ENCODE measurements around the gene PSMD9.
"Not testable (repeated sequence)": the region's sequence is repeated elsewhere in the genome, so short reads cannot be mapped to it uniquely, and the experiment has no call there.

Gene PSMD9, protein sequence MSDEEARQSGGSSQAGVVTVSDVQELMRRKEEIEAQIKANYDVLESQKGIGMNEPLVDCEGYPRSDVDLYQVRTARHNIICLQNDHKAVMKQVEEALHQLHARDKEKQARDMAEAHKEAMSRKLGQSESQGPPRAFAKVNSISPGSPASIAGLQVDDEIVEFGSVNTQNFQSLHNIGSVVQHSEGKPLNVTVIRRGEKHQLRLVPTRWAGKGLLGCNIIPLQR

DNA sequence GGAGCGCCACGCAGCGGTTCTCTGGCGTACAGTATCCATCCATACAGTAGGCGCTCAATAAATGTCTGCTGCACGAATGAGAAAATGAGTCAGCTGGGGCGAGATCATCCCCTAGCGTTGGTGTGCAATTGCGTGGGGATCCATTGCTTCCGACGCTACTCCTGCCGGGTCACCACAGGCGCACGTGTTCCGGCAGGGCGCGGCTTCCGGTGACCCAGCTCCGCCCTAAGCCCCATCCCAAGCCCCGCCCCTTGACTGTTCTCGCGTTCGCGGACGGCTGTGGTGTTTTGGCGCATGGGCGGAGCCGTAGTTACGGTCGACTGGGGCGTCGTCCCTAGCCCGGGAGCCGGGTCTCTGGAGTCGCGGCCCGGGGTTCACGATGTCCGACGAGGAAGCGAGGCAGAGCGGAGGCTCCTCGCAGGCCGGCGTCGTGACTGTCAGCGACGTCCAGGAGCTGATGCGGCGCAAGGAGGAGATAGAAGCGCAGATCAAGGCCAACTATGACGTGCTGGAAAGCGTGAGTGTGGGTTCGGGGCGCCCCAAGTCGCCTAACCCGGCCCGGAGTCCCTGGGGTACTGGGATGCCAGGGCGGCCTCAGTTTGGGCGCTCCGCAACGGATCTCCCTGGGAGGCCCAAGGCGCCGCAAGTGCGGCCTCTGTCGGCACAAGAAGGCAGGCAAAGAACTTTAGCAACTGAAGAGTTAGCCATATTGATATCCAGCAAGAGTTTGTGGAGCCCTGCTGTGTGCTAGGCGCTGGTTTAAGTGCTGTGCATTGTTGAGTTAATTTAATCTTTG lies at the start of gene PSMD9:
Gene PSMD9, plus strand, starts transcription at position 313 of the 796 bp plus-strand sequence. Its CDS starts 67 bp downstream, at position 380.
- peak; percentile 99 for DNase-seq

DNA sequence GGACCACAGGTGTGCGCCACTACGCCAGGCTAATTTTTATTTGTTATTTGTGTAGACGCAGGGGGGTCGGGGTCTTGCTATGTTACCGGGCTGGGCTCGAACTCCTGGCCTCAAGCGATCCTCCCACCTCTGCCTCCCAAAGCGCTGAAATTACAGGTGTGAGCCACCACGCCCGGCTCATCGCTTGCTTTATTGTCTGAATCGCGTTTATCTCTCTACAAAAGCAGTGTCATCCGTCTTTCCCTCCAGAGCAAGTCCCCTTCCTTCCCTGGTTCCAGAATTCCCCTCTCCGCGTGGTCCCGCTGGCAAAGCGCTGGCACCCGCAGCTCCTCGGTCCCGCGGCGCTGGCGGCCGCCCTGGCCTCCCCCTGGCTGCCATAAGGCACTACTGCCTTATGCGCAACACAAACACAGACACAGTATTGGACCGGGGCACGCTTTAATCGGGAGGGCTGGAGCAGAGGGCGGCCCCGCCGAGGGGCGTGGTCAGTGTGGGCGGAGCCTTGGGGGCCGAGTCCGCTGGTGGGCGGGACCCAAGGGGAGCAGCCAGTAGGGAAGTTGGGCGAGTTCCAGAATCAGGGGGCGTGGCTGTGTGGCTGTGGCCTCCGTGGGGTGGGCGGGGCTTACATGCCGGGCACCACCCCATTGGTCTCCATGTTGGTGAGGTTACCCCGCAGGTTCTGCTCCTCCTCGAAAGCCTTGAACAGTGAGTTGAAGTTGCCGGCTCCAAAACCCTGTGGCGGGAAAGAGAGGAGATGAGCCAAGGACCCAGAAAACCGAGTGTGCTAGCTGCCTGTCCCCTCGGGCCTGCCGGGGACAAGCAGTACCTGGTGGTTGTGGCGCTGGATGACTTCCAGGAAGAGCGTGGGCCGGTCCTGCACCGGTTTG lies 49.2 kb upstream of the PSMD9 start:
- peak; percentile 100 for DNase-seq

DNA sequence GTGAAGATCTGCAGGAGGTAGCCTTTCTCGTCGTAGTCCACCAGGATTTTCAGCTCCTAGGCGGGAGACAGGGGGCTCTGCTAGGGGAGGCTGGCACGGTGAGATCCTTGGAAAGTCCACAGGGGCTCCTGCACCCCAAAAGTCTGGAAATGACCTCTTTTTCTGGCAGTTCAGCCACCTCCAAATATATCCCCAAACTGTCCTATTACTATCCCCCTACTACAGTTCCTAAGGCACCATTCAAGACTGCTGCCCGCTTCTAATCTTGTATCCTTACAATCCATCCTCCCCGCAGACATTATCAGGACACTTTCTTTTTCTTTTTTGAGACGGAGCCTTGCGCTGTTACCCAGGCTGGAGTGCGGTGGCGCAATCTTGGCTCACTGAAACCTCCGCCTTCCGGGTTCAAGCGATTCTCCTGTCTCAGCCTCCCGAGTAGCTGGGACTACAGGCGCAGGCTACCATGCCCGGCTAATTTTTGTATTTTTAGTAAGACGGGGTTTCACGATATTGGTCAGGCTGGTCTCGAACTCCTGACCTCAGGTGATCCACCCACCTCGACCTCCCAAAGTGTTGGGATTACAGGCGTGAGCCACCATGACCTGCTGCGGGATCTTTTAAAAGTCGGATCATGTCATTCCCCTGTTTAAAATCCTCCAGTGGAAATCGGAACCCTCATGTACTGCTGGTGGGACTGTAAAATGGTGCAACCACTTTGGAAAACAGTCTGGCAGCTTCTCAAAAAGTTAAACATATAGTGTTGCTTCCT lies 48.4 kb upstream of the PSMD9 start:
- no peak for DNase-seq

DNA sequence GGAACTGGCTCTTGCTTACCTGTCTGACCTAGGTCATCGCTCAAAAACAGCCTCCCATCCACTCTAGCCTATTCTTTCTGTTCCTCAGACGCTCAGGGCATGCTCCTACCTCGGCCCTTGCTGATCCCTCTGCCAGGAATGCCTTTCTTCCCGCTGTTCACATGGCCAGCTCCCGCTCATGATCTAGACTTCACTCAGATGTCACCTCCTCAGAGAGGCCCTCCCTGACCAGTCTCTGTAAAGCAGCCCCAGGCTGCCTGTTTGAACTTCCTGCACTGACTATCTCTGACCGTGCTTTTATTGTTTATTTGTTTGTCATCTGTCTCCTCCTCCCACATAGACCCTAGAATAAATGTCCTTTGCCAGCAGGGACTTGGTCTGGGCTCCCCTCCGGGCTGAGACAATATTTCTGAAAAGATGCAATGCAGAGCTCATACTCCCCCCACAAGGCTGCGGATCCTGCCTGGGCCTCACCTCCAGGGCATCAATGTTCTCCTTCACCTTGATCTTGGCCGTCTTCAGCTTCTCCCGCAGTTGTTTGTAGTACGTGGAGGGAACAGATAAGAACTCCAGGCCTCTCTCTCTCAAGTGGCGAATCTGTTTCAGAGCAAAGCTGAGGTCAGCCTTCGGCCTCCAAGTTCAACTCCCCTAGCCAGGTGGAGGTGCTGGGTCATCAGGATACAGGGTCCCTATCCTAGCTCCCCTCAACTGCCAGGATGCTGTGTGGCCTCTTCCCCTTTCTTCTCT lies 45.2 kb upstream of the PSMD9 start:
- DNase-seq, result no peak

DNA sequence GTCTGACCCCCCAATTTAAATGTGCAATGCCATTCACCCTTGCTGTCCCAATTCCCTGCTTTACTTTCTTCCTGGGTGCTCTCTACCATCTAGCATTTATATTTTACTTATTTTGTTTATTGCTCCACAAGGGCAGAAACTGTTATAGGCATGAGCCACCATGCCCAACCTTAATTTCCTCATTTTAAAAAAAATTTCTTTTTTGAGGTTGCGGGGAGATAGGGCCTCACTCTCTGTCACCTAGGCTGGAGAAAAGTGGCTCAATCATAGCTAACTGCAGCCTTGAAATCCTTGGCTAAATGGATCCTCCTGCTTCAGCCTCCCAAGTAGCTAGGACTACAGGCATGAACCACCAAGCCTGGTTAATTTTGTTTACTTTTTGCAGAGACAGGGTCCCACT lies 42.9 kb upstream of the PSMD9 start:
- DNase-seq, result no peak

DNA sequence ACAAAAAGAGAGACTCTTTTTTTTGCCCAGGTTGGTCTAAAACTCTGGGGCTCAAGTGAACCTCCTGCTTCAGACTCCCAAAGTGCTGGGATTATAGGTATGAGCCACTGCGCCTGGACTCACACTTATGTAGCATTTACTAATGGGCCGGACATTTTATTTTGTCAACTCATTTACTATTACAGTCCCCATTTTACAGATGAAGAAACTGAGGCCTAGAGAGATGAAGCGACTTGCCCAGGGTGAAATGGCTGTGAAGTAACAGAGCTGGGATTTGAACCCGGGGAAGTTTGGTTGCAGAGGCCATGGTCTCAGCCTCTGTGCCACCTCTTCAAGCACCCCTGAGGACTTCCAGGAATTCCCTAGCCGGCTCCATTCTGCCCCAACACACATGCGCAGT lies 39.4 kb upstream of the PSMD9 start:
- no peak for DNase-seq

DNA sequence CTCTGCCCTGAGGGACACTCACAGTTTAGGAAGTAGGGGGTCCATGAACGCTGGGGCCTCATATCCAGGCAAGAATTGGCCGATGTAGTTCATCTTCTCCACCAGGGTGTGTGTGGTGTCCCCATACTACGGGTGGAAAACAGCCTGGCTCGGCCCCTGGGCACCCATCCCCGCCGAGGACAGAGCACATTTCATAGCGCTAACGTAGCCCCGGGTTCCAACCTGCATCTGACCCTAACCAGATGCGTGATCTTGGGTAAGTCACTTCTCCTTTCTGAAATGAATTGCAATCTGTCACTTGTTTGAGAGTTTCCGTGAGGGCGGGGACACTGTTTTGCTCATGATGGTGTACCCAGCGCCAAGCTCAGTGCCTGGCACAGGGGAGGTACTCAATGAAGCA lies 38.9 kb upstream of the PSMD9 start:
- DNase-seq, result no peak

DNA sequence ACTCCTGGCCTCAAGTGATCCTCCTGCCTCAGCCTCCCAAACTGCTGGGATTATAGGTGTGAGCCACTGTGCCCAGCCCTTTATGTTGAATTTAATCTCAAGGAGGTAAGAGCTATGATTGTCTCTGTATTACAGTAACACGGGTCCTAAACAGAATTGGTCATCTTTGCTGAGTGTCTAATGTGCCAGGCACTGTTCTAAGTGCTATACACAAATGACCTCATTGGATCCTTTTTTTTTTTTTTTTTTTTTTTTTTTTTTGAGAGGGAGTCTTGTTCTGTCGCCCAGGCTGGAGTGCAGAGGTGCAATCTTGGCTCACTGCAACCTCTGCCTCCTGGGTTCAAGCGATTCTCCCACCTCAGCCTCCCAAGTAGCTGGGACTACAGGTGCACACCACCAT lies 36.2 kb upstream of the PSMD9 start:
- not testable (repeated sequence) for DNase-seq

DNA sequence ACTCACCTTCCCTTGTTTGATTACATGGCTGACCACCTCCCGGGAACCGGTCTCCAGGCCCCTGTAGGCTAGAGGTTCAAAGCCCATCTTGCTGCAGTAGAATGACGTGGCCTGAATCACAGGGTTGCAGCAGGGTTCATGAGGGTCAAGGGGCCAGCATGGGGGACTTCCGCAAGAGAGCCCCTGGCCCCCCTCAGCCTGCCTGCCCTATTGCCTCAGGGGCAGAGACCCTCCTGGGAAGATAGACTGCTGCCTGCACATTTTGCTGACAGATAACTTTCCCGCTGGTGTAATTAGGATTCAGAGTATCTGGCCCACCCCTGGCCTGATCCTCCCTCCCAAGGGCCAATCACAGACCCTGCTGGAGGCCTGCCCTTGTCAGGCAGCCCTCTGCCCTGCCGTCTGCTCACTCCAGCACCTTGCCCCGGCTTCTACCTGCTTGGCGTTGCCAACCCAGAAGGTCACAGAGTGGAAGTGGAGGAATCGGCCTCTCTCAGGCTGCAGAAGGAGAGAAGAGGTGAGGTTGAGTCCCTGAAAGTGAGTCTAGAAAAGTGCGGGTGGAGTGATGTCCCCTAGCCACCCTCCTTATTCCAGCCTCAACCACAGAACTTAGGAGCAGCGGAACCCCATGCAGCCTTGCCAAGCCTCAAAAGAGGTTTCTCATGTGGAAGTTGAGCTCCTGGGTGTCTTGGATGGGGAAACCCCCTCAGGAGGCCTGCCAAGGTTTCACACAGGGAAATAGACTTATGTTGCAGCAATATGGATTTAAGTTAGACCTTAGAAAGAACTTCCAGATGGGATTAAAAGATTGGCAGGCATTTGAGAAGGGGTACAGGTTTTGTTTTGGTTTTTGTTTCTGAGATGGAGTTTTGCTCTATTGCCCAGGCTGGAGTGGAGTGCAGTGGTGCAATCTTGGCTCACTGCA lies 31.0 kb upstream of the PSMD9 start:
- DNase-seq, result no peak

DNA sequence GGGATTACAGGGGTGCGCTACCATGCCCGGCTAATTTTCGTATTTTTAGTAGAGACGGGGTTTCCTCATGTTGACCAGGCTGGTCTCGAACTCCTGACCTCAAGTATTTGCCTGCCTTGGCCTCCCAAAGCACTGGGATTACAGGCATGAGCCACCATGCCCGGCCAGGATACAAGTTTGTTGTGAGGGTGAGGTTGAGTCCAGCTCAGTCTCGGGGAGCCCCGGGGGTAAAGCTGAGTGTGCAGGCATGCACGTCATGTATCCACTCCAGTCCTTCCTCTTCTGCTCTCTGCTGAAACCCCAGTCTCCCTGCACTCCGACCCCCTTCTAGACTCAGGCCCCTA lies 30.3 kb upstream of the PSMD9 start:
- no peak for DNase-seq

DNA sequence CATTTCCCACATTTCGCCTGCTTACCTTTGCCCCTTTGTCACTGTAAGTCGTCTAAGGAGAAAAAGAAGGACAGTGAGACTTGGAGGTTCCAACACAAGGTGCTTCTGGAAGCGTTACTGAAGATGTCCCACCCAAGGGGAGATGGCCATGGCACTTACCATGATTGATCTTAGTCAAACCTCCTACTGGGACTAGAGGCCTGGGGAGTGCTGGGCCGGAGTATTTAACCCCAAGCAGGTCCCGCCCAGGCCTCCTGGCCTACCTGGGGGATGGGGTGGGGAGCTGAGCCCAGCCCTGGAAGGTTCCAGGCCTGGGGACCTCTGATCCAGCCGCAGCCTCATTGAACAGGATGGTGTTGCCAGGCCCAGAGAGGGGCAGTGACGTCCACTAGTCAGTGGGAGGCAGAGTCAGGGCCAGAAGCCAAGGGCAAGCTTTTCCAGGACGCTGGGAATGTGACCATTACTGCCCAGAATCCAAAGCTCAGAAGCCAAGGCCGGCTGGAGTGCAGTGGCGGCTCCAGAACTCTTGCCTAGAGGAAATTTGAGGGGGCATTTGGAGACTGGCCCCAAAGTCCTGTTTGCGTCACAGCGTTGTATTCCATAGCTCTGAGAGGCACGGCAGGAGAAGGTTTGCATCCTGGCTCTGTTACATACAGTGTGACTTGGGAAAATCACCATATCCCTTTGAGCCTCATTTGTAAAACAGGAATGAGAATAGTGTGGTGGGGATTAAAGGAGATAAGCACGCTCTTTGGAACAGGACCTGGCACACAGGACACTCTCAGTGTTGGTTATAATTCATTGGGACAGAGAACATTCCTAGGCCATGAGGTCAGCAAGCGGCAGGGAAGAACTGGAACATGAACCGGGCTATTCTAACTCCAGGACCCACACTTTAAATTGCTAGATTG lies 29.7 kb upstream of the PSMD9 start, which contains the start of gene HPD:
Gene HPD, minus strand, starts transcription at position 198 of the 911 bp plus-strand sequence. Its CDS starts 36 bp downstream, at position 162.
- no peak for DNase-seq

DNA sequence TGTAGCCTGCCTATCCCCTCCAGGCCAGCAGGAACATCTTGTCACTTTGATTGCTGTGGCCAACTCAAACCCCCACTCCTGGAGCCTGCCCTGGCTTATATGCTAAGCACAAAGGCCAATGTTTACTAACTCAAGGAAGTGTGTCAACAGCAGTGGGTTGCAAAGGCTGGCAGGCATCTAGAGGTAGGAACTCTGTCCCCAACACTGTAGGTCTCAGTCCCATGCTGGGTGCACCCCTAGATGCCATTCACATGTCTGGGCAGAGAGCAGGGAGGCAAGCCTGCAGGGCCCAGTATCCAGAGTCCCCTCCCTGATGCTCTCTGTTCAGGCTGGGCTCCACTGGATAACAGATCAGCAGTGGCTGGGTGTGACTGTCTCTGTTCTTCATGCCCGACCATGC lies 28.3 kb upstream of the PSMD9 start:
- DNase-seq, result no peak

DNA sequence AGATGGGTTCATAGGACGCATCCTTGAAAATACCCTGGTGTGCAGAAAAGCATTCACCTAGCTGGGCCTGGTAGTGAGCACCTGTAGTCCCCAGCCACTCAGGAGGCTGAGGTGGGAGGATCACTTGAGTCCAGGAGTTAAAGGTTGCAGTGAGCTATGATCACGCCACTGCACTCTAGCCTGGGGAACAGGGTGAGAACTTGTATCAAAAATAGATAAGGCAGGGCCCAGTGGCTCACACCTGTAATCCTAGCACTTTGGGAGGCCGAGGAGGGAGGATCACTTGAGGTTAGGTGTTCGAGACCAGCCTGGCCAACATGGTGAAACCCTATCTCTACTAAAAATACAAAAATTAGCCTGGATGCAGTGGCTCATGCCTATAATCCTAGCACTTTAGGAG lies 27.9 kb upstream of the PSMD9 start:
- DNase-seq, result not testable (repeated sequence)

DNA sequence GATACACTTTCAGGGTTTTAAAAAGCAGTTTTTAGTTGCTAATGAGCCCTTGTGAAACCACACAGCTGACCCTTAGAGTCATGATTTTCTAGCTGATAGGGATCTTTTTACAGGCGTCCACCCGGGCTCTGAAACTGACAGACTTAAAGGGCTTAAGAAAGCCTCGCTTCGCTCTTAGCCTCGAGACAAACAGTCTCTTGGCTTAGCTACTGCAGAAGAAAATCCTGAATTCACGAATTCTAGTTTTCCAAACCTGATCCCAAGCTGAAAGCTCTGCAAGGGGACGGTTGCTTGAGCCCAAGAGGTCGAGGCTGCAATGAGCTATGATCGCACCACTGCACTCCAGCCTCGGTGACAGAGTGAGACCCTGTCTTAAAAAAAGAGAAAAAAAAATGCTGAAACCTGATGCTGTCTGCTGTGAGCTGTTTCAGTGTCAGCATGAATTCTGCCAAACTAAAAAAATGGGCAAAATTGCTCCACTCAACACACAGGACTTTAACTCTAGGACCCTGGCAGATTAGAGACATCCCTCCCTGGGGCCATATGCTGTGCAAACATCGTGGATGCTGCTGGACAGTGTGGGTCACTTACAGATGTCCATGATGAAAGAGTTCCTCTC lies 26.8 kb upstream of the PSMD9 start:
- DNase-seq, result no peak

DNA sequence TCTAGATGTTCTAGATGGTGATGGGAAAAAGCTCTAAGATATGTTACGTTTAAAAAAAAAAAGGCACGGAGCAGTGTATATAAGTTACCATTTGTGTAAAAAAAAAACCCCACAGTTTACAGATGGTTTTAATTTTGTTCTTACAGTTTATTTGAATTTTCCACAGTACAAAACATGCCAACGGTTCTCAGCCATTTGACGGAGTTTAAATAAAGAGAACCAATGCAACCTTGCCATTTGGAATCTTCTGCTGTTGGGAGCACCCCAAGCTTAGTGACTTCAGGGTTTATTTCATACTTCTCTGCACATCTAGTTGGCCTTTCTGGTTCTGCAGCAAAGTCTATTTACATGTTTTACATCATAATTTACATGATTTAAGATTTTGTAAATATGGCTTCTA lies 22.3 kb upstream of the PSMD9 start:
- no peak for DNase-seq

DNA sequence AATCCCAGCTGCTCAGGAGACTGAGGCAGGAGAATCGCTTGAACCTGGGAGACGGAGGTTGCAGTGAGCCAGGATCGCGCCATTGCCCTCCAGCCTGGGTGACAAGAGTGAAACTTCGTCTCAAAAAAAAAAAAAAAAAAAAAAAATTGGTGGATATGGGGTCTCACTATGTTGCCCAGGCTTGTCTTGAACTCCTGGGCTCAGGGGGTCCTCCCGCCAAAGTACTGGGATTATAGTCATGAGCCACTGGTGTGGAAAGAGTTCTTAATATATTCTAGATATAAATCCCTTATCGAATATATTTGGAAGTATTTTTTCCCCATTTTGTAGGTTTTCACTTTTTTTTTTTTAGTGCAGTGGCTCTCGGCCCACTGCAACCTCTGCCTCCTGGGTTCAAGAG lies 19.4 kb upstream of the PSMD9 start:
- DNase-seq, result not testable (repeated sequence)

DNA sequence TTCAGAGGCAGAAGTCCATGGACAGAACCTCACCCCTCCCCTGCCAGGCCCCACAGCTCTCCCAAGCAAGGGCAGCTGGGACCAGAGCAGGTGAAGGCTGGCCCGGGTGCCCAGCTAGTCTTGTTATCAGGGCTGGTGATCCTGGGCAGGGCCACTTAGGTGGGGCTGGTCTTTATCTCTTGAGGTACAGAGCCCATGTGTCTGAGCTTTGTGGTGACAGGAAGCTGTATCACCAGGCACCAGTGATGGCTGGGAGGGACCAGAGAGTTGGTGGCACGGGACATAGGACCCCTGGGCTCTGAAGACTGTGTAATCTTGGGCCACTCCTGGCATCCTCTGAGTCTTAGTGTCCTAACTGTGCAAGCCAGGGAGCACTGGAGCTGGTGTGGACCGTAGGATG lies 17.1 kb upstream of the PSMD9 start:
- no peak for DNase-seq

DNA sequence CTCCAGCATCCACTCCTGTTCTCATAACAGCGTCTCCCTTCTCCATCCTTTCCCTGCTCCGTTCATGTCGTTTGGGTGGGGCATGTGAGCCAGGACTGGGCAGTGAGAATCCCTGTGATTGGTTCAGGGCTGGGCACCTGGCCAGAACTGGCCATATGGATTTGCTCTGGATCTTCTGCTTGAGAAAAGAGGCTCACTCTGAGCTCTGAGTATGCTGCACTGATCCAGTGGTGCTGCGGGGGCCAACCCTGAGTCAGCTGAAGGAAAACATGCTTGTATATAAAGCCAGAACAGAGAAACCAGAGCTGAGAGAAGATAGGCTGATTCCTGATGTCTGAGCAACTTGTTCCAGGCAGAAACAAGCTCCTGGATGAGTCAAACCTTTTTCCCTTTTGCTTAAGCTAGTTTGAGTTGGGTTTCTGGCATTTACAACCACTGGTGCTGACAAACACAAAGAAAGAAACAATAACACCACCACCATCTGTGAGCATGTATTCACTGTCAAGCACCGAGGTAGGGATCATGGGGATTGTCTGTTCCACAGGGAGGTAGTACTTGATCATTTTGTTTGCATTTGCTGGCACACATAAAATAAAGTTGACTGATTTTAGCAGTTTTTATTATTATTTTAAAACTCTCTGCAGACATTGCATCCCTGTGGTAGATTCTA lies 15.9 kb upstream of the PSMD9 start:
- no peak for DNase-seq

DNA sequence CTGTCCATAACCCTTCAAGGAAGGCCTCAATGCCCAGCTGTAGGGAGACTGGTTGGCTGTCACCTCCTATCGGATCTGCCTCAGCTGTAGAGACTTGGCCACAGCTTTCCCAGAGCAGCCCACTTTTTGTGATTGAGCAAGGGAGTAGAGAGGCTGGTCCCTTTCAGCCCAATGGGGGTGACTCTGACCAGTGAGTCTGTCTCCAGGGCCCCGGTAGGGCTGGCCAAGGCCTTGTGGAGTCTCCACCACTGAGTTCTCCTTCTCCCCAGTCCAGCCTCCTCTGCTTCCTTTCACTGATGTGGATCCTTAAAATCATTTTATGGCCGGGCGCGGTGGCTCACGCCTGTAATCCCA lies 15.4 kb upstream of the PSMD9 start:
- no peak for DNase-seq

All from activated CD8-positive, alpha-beta memory T cell treated with anti-CD3 and anti-CD28 coated beads for 24 hours (primary cell).